Body of pancreas (tissue), 4 donors: ENCODE results near the gene PGM2.

ENCODE experiments used
- POLR2A ChIP-seq, 3 donors: fragments of 450-650 bp; IDR thresholded peaks; one replicate each; pipeline ENCODE4 v1.6.1; 2016; ENCODE audit warnings: antibody characterized with exemption in 3 of 3, mild to moderate bottlenecking in 2 of 3
- TF ChIP-seq, protein P1 (sequence below), 7 experiments: fragments of 450-650 bp in 4 of 7; fragments of 200-600 bp in 3 of 7; sonication (generic) in 3 of 7; IDR thresholded peaks; one replicate each; pipeline ENCODE4 v1.5.1; 2016 to 2019; ENCODE audit warnings: antibody characterized with exemption in 7 of 7

DNA sequence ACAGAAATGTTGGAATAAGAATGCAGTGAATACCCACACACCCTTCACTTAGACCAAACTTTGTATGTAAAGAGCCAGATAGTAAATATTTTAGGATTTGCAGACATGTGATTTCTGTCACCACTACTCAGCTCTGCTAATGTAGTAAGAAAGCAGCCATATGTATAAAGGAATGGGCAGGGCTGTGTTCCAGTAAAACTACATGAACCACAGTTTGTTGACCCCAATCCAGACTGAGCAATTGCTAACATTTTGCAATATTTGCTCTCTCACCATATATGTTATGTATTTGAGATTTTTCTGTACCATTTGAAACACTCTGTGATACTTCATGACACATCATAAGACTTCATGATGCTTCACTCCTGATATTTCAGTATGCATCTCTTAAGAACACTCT is 32.4 kb downstream of the PGM2 start:
- no peak for TF ChIP-seq POLR2A (IDR thresholded peaks at IDR 0.05)
- TF ChIP-seq, protein P1, sequence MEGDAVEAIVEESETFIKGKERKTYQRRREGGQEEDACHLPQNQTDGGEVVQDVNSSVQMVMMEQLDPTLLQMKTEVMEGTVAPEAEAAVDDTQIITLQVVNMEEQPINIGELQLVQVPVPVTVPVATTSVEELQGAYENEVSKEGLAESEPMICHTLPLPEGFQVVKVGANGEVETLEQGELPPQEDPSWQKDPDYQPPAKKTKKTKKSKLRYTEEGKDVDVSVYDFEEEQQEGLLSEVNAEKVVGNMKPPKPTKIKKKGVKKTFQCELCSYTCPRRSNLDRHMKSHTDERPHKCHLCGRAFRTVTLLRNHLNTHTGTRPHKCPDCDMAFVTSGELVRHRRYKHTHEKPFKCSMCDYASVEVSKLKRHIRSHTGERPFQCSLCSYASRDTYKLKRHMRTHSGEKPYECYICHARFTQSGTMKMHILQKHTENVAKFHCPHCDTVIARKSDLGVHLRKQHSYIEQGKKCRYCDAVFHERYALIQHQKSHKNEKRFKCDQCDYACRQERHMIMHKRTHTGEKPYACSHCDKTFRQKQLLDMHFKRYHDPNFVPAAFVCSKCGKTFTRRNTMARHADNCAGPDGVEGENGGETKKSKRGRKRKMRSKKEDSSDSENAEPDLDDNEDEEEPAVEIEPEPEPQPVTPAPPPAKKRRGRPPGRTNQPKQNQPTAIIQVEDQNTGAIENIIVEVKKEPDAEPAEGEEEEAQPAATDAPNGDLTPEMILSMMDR (IDR thresholded peaks at IDR 0.05): no peak
